Epithelial cell of proximal tubule (primary cell): Measurements from ENCODE around the gene MCRIP2. TPM values are rescaled to one million over a fixed set of nuclear protein-coding genes. Genes with fewer than 3 reads are reported as not detected.

ENCODE experiments used
- DNase-seq: peaks from one replicate; pipeline ENCODE4 v3.0.0-alpha.2; 2011; ENCODE audit warnings: low read depth
- H3K4me3 ChIP-seq: 2 replicates; pipeline ENCODE4 v1.5.1; 2011; ENCODE audit warnings: low read depth, mild to moderate bottlenecking, low read length
- total RNA-seq: library from RNA; depleted of rRNA; stranded (reverse); fragments of >200 nt; gene quantifications from 2 replicates; pipeline ENCODE4 v1.2.3, GENCODE V29; 2015
- TF ChIP-seq, protein P1 (sequence below): conservative IDR thresholded peaks from 2 replicates; pipeline ENCODE4 v1.5.1; 2012; ENCODE audit warnings: low read depth, mild to moderate bottlenecking, low read length

MCRIP2 gene
- total RNA-seq, 1 donor from 2014 or later, result 70.3 TPM

DNA sequence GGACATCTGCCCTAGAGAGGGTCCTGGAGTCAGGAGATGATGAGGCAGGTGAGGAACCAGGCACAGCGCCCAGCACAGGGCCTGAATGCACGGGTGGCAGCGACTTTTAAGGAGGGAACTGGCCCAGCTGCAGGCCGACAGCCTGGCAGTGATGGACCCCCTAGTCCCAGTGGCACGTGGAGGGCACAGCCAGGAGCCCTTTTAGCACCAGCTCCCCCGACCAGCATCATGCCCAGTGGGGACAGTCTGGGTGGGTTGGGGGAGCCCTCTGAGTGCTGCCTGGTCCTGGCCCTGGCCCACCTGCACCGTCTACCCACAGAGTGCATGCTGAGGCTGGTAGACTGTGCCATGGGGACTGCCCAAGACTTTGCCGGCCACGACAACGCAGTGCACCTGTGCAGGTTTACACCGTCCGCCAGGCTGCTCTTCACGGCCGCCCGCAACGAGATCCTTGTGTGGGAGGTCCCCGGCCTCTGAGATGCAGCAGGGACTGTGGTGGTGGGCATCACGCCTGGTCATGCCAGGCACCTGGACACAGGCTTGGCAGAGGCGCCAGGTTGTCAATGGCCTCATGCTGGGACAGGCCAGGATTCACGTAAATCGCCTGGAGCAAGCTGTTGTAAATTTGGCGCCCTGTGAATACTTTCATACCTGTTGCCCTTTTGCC, 25.6 kb downstream of the MCRIP2 start:
- no peak overlapping the region for H3K4me3 ChIP-seq
- DNase-seq, result no peak
- TF ChIP-seq, protein P1, sequence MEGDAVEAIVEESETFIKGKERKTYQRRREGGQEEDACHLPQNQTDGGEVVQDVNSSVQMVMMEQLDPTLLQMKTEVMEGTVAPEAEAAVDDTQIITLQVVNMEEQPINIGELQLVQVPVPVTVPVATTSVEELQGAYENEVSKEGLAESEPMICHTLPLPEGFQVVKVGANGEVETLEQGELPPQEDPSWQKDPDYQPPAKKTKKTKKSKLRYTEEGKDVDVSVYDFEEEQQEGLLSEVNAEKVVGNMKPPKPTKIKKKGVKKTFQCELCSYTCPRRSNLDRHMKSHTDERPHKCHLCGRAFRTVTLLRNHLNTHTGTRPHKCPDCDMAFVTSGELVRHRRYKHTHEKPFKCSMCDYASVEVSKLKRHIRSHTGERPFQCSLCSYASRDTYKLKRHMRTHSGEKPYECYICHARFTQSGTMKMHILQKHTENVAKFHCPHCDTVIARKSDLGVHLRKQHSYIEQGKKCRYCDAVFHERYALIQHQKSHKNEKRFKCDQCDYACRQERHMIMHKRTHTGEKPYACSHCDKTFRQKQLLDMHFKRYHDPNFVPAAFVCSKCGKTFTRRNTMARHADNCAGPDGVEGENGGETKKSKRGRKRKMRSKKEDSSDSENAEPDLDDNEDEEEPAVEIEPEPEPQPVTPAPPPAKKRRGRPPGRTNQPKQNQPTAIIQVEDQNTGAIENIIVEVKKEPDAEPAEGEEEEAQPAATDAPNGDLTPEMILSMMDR, result no peak

DNA sequence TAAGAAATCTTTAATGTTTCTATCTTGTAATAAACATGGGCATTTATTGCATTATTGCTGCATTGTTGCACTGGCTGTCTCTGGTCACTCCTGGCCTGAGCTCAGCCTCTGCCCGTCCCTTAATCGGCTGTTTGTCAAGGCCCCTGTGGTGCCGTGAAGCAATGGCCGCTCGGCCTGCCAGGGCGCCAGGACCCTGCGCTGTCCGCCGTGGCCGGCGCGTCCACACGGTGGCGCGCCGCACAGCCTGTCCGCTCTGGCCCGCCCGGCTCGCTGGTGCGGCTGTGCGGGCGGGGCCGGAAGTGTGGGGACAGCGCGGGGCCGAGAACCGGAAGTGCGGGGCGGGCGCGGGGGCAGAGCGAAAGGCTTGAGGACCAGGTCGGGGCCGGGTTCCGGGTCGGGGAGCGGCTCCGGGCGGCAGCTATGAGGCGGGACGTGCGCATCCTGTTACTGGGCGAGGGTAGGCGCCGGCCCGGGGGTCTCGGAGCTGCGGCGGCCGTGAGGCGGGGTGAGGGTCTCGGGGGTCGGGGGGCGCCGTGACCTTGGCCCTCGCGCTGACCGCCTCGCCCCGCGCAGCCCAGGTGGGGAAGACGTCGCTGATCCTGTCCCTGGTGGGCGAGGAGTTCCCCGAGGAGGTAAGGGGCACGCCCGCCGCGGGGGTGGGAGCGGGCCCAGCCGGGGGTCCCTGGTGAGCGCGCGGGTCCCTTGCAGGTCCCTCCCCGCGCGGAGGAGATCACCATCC, 26.3 kb downstream of the MCRIP2 start, which contains the start of gene RHOT2:
Gene RHOT2, plus strand, starts transcription at position 353 of the 739 bp plus-strand sequence. Its CDS starts 68 bp downstream, at position 421.
- TF ChIP-seq, protein P1, result peak; percentile 69
- H3K4me3 ChIP-seq, result peak within 1 kb of the TSS; percentile 98
- no peak for DNase-seq

DNA sequence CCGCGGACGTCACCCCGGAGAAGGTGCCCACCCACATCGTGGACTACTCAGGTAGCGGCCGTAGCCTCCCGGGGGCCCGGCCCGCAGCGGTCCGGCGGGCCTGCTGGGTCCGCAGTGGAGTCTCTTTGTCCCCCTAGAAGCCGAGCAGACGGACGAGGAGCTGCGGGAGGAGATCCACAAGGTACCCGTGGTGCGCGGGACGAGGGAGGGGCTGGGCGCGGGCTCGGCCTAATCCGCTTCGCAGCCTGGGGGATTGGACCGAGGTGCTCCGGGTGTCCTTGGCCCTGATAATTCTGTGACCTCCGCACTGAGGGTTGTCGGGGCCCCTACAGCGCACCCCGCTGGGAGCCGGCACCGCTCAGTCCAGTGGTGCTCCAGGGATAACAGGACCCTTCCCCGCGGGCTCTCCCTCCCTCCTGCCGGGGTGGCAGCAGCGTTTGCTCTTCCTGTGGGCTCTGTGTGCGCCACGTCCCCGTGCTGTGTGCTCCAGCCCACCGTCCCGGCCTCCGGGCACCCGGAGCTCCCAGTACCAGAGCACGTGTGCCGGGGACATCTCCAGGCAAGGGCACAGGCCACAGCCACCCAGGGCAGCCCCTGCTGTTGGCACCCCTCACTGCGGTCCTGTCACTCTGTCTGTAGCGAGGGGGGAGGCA, 27.0 kb downstream of the MCRIP2 start:
- no peak for DNase-seq
- TF ChIP-seq, protein P1, result no peak
- H3K4me3 ChIP-seq, result peak overlapping the region; percentile 98

DNA sequence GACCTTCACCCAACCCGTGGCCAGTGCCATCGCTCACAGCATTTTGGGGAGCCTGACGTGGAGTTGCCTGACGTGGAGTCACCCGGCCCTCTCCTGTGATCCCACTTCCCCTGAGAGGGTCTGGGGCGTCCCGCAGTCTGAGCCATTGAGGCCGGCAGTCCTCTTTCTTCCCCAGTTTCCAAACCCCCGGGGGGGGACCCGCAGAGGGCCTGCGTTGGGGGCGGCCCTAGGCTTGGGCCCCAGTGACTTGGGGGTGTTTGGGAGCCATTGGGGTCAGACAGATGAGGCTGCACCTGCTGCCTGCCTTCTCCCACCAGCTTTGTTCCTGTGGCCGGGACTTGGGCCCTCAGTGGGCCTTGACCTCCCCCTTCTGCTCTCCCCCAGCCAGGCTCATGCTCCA, 28.0 kb downstream of the MCRIP2 start:
- no peak overlapping the region for H3K4me3 ChIP-seq
- DNase-seq, result no peak
- TF ChIP-seq, protein P1, result no peak

DNA sequence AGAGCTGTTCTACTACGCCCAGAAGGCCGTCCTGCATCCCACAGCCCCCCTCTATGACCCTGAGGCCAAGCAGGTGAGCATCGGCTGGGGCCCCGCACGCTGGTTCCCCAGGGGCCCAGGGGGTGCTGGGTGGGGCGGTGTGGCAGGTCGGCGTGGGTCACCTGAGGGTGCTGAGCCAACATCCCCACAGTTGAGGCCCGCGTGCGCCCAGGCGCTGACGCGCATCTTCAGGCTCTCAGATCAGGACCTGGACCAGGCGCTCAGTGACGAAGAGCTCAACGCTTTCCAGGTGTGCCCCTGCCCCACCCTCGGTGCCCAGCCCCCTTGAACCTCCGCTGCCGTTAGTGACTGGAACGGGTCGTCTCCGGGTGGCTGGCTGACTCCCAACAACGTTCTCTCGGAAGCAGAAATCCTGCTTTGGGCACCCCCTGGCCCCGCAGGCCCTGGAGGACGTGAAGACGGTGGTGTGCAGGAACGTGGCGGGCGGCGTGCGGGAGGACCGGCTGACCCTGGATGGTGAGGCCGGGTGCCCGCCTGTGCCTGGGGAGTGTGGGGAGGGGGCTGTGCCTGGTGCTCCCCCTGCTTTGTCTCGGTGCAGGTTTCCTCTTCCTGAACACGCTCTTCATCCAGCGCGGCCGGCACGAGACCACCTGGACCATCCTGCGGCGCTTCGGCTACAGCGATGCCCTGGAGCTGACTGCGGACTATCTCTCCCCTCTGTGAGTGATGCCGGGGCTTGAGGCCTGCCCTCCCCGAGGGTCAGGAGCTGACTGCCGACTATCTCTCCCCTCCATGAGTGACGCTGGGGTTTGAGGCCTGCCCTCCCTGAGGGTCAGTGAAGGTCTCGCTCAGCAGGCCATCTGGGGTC, 29.1 kb downstream of the MCRIP2 start:
- TF ChIP-seq, protein P1, result no peak
- no peak overlapping the region for H3K4me3 ChIP-seq
- DNase-seq, result no peak

DNA sequence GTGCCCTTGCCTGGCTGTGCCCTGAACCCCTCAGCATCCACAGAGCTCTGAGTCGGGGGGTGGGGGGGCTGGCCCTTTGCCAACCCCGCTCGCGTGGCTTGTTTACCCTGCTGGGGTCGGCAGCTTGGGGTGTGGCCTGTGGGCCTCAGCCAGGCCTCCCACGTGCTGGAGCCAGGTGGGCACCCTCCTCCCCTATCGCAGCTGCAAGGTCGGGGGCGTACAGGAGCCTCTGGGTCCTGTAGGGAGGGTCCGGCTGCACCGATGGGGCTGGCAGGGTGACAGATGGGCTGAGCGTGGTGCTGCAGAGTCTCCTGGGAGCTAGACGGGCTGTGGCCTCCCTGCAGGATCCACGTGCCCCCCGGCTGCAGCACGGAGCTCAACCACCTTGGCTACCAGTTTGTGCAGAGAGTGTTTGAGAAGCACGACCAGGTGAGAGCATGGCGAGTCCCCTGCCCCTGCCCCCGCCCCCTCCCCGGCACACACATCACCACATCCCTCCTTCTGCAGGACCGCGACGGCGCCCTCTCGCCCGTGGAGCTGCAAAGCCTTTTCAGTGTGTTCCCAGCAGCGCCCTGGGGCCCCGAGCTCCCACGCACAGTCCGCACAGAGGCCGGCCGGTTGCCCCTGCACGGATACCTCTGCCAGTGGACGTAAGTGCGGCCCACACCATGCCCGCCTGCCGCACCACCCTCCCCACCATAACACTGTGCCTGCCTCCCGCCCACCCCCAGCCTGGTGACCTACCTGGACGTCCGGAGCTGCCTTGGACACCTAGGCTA, 29.9 kb downstream of the MCRIP2 start:
- TF ChIP-seq, protein P1, result no peak
- H3K4me3 ChIP-seq, result no peak overlapping the region
- DNase-seq, result no peak
